Cardiac muscle cell (in vitro differentiated cells and primary cell): Measurements from ENCODE around the gene S100A14. TPM values are rescaled to one million over a fixed set of nuclear protein-coding genes. Genes with fewer than 3 reads are reported as not detected.

Experiments
- DNase-seq, 2 donors: peaks; one replicate each; pipeline versions ENCODE4 v3.0.0 to v3.0.0-alpha.2; 2010 to 2017; ENCODE audit warnings: low read depth in 1 of 2, low spot score in 1 of 2
- H3K27ac ChIP-seq: fragments of 200-600 bp; sonication (generic); 2 replicates; pipeline ENCODE4 v1.5.1; 2016
- H3K27me3 ChIP-seq: fragments of 200-600 bp; sonication (generic); 2 replicates; pipeline ENCODE4 v1.6.0; 2016; ENCODE audit warnings: control low read depth
- H3K36me3 ChIP-seq: fragments of 200-600 bp; sonication (generic); 2 replicates; pipeline ENCODE4 v1.5.1; 2016; ENCODE audit warnings: control low read depth
- H3K4me1 ChIP-seq: fragments of 200-600 bp; sonication (generic); 2 replicates; pipeline ENCODE4 v1.8.1; 2017; ENCODE audit warnings: low read depth, mild to moderate bottlenecking, mixed run types
- H3K4me3 ChIP-seq: fragments of 200-600 bp; sonication (generic); 2 replicates; pipeline ENCODE4 v1.5.1; 2016; ENCODE audit warnings: mild to moderate bottlenecking
- H3K9me3 ChIP-seq: fragments of 200-600 bp; sonication (generic); 2 replicates; pipeline ENCODE4 v1.5.1; 2017; ENCODE audit warnings: low read depth, mild to moderate bottlenecking, control low read depth
- CTCF ChIP-seq: IDR thresholded peaks from 2 replicates; pipeline ENCODE4 v1.5.1; 2012; ENCODE audit warnings: low read depth, mild to moderate bottlenecking, low read length
- polyA plus RNA-seq: library from polyadenylated mRNA; unstranded; fragments of >200 nt; fragmentation: Nextera tagmentation; extraction: Ambion mirVana; gene quantifications from 2 replicates; pipeline ENCODE4 v1.2.1, GENCODE V29; 2016
- total RNA-seq: library from RNA; depleted of rRNA; stranded (reverse); fragments of >200 nt; gene quantifications from 2 replicates; pipeline ENCODE4 v1.2.3, GENCODE V29; 2016

S100A14 gene
- total and polyA plus RNA-seq, 2 experiments from 2014 or later, result 0.51 to 0.70 TPM

- H3K4me1 ChIP-seq, result peaks cover 34% of the 10 kb centered on the region
- no peak for TF ChIP-seq CTCF
- no peaks in the 10 kb centered on the region for H3K9me3 ChIP-seq
- H3K4me3 ChIP-seq, result no peak overlapping the region
- no peak for DNase-seq
- H3K36me3 ChIP-seq, result peaks cover 3% of the 10 kb centered on the region
- no peak overlapping the region for H3K27ac ChIP-seq
- no peaks in the 10 kb centered on the region for H3K27me3 ChIP-seq
These were observed 15.2 kb upstream of the S100A14 start for GRCh38 chr1:153631047-153632022.

GRCh38 chr1:153630384-153630783, 14.3 kb upstream of the S100A14 start:
- no peak for DNase-seq
- peaks cover 26% of the 10 kb centered on the region for H3K4me1 ChIP-seq
- H3K36me3 ChIP-seq, result no peaks in the 10 kb centered on the region
- no peak for TF ChIP-seq CTCF
- no peaks in the 10 kb centered on the region for H3K9me3 ChIP-seq
- peak overlapping the region; percentile 61 for H3K27ac ChIP-seq
- no peak overlapping the region for H3K4me3 ChIP-seq
- H3K27me3 ChIP-seq, result no peaks in the 10 kb centered on the region

- peak overlapping the region; percentile 61 for H3K27ac ChIP-seq
- H3K27me3 ChIP-seq, result no peaks in the 10 kb centered on the region
- H3K4me1 ChIP-seq, result peaks cover 22% of the 10 kb centered on the region
- H3K9me3 ChIP-seq, result no peaks in the 10 kb centered on the region
- no peak for DNase-seq
- no peaks in the 10 kb centered on the region for H3K36me3 ChIP-seq
- no peak overlapping the region for H3K4me3 ChIP-seq
- TF ChIP-seq CTCF, result no peak
These were observed 13.8 kb upstream of the S100A14 start for GRCh38 chr1:153629971-153630370.

GRCh38 chr1:153629343-153629665, 13.2 kb upstream of the S100A14 start:
- peak overlapping the region; percentile 61 for H3K27ac ChIP-seq
- no peaks in the 10 kb centered on the region for H3K36me3 ChIP-seq
- DNase-seq, result no peak
- H3K4me1 ChIP-seq, result peaks cover 19% of the 10 kb centered on the region
- TF ChIP-seq CTCF, result no peak
- H3K4me3 ChIP-seq, result no peak overlapping the region
- no peaks in the 10 kb centered on the region for H3K9me3 ChIP-seq
- no peaks in the 10 kb centered on the region for H3K27me3 ChIP-seq

GRCh38 chr1:153628638-153629342, 12.7 kb upstream of the S100A14 start:
- no peak for TF ChIP-seq CTCF
- no peaks in the 10 kb centered on the region for H3K27me3 ChIP-seq
- no peak overlapping the region for H3K27ac ChIP-seq
- no peaks in the 10 kb centered on the region for H3K9me3 ChIP-seq
- peaks cover 19% of the 10 kb centered on the region for H3K4me1 ChIP-seq
- no peaks in the 10 kb centered on the region for H3K36me3 ChIP-seq
- DNase-seq, result no peak
- no peak overlapping the region for H3K4me3 ChIP-seq
